WTC11 (cell line): ENCODE results near the gene CRKL. TPM values are rescaled to one million over a fixed set of nuclear protein-coding genes. Genes with fewer than 3 reads are reported as not detected.

Experiments
- ATAC-seq: fragments of 200-7000 bp; cut with Tn5 transposase; 2 replicates; pipeline ENCODE4 v1.10.0; 2021; ENCODE audit warnings: mild to moderate bottlenecking, moderate library complexity
- CTCF ChIA-PET: fragments of 300-600 bp; sonication (Branson Sonifier 250); formaldehyde crosslinking; loops from one replicate; lab custom pipeline; 2021; ENCODE audit warnings: antibody characterized with exemption; lab: Charles Lee
- POLR2A ChIA-PET: fragments of 350-600 bp; sonication (Branson Sonifier 250); formaldehyde crosslinking; loops from one replicate; lab custom pipeline; 2021; ENCODE audit warnings: antibody characterized with exemption; lab: Charles Lee
- DNase-seq: peaks from one replicate; pipeline ENCODE4 v3.0.0; 2021; ENCODE audit warnings: low spot score
- H3K27ac Mint-ChIP-seq: 2 replicates; pipeline ENCODE4 v1.8.0; 2021; ENCODE audit warnings: mixed read lengths
- H3K27me3 Mint-ChIP-seq: 2 replicates; pipeline ENCODE4 v1.8.0; 2021; ENCODE audit warnings: low read depth, mild to moderate bottlenecking, moderate library complexity, mixed read lengths
- H3K36me3 Mint-ChIP-seq: 2 replicates; pipeline ENCODE4 v1.8.0; 2021; ENCODE audit warnings: mixed read lengths
- H3K4me1 Mint-ChIP-seq: 2 replicates; pipeline ENCODE4 v1.8.0; 2022; ENCODE audit warnings: mixed read lengths
- H3K4me3 Mint-ChIP-seq: 2 replicates; pipeline ENCODE4 v1.8.0; 2021; ENCODE audit warnings: mild to moderate bottlenecking, moderate library complexity, mixed read lengths
- H3K9me3 Mint-ChIP-seq: 2 replicates; pipeline ENCODE4 v1.8.0; 2021; ENCODE audit warnings: mixed read lengths
- CREB1 ChIP-seq: sonication (generic); formaldehyde crosslinking; IDR thresholded peaks from 2 replicates; pipeline ENCODE4 v1.8.0; 2023; ENCODE audit warnings: mild to moderate bottlenecking, missing genetic modification reagents
- EMX1 ChIP-seq: fragments of 250-450 bp; sonication (Bioruptor Pico); IDR thresholded peaks from 2 replicates; pipeline ENCODE4 v1.8.0; 2021; ENCODE audit warnings: mild to moderate bottlenecking
- ETV6 ChIP-seq: sonication (generic); formaldehyde crosslinking; IDR thresholded peaks from 2 replicates; pipeline ENCODE4 v1.8.1; 2022; ENCODE audit warnings: mild to moderate bottlenecking, missing genetic modification reagents
- IRF2 ChIP-seq: sonication (generic); formaldehyde crosslinking; IDR thresholded peaks from 2 replicates; pipeline ENCODE4 v1.8.0; 2022; ENCODE audit warnings: low read depth, missing genetic modification reagents, borderline replicate concordance
- JUN ChIP-seq: sonication (generic); formaldehyde crosslinking; IDR thresholded peaks from 2 replicates; pipeline ENCODE4 v1.8.0; 2023; ENCODE audit warnings: mild to moderate bottlenecking, missing genetic modification reagents
- NFE2L1 ChIP-seq: sonication (generic); formaldehyde crosslinking; IDR thresholded peaks from 2 replicates; pipeline ENCODE4 v1.8.1; 2023; ENCODE audit warnings: missing genetic modification reagents
- NR2C2 ChIP-seq: sonication (generic); formaldehyde crosslinking; IDR thresholded peaks from 2 replicates; pipeline ENCODE4 v1.8.0; 2022; ENCODE audit warnings: mild to moderate bottlenecking, missing genetic modification reagents
- NR3C1 ChIP-seq: sonication (generic); formaldehyde crosslinking; conservative IDR thresholded peaks from 2 replicates; pipeline ENCODE4 v1.8.1; 2023; ENCODE audit warnings: low read depth, mild to moderate bottlenecking, missing genetic modification reagents
- PRRX2 ChIP-seq: fragments of 250-450 bp; sonication (Bioruptor Pico); IDR thresholded peaks from 2 replicates; pipeline ENCODE4 v1.8.0; 2021; ENCODE audit warnings: mild to moderate bottlenecking
- SMAD3 ChIP-seq: sonication (generic); formaldehyde crosslinking; IDR thresholded peaks from 2 replicates; pipeline ENCODE4 v1.8.0; 2022; ENCODE audit warnings: missing genetic modification reagents, mild to moderate bottlenecking, borderline replicate concordance
- SP1 ChIP-seq: sonication (generic); formaldehyde crosslinking; conservative IDR thresholded peaks from 2 replicates; pipeline ENCODE4 v1.8.1; 2022; ENCODE audit warnings: missing genetic modification reagents
- ZNF232 ChIP-seq: sonication (generic); formaldehyde crosslinking; IDR thresholded peaks from 2 replicates; pipeline ENCODE4 v1.8.0; 2022; ENCODE audit warnings: mild to moderate bottlenecking, missing genetic modification reagents
- ZNF416 ChIP-seq: fragments of 250-450 bp; sonication (Bioruptor Pico); IDR thresholded peaks from 2 replicates; pipeline ENCODE4 v1.9.0; 2021; ENCODE audit warnings: mild to moderate bottlenecking, inconsistent platforms
- total RNA-seq: library from RNA; stranded (reverse); gene quantifications from 3 replicates; pipeline ENCODE4 v1.2.3, GENCODE V29; 2021
- TF ChIP-seq, protein P1 (sequence below): sonication (generic); formaldehyde crosslinking; IDR thresholded peaks from 2 replicates; pipeline ENCODE4 v1.8.1; 2022; ENCODE audit warnings: low read depth, missing genetic modification reagents, borderline replicate concordance
- TF ChIP-seq, protein P2 (sequence below): sonication (generic); formaldehyde crosslinking; IDR thresholded peaks from 2 replicates; pipeline ENCODE4 v1.8.1; 2023; ENCODE audit warnings: mild to moderate bottlenecking, missing genetic modification reagents, borderline replicate concordance
- TF ChIP-seq, protein P3 (sequence below): fragments of 200-600 bp; IDR thresholded peaks from 2 replicates; pipeline ENCODE4 v1.8.0; 2022; ENCODE audit warnings: antibody characterized with exemption
- TF ChIP-seq, protein P4 (sequence below): sonication (generic); formaldehyde crosslinking; IDR thresholded peaks from 2 replicates; pipeline ENCODE4 v1.8.1; 2023; ENCODE audit warnings: mild to moderate bottlenecking, missing genetic modification reagents, moderate library complexity

CRKL gene
- total RNA-seq, 1 experiment from 2014 or later, result 114 TPM

DNA sequence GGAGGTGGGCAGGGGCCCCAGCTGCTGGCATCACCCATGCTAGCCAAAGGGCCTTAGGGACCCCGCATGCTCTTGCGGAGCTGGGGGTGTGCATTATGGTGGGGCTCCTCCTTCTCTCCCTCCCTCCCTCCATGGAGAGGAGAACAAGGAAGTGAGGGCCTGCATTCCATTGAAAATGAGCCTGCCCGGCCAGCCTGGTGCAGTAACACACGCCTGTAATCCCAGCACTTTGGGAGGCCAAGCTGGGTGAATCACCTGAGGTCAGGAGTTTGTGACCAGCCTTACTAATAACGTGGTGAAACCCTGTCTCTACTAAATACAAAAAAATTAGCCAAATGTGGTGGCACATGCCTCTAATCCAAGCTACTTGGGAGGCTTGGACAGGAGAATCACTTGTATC, 36.0 kb upstream of the CRKL start:
- ATAC-seq (no peak), DNase-seq (no peak)
- Mint-ChIP-seq H3K9me3 (no peaks in the 10 kb centered on the region), H3K27me3 (no peaks in the 10 kb centered on the region), H3K4me1 (peaks cover 3% of the 10 kb centered on the region; the same call in 1 of the 2 replicates), H3K4me3 (no peak overlapping the region), H3K27ac (no peak overlapping the region), H3K36me3 (peaks cover 9% of the 10 kb centered on the region)
- CTCF ChIA-PET, result interaction anchor here (1.7 kb wide), 1 partner anchor 77 kb away, joined by 7 read pairs; no protein-coding TSS in a partner anchor
- POLR2A ChIA-PET, result no interaction called here
- TF ChIP-seq, protein P1, sequence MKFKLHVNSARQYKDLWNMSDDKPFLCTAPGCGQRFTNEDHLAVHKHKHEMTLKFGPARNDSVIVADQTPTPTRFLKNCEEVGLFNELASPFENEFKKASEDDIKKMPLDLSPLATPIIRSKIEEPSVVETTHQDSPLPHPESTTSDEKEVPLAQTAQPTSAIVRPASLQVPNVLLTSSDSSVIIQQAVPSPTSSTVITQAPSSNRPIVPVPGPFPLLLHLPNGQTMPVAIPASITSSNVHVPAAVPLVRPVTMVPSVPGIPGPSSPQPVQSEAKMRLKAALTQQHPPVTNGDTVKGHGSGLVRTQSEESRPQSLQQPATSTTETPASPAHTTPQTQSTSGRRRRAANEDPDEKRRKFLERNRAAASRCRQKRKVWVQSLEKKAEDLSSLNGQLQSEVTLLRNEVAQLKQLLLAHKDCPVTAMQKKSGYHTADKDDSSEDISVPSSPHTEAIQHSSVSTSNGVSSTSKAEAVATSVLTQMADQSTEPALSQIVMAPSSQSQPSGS (CRISPR knock-in tag), result no peak
- no peak for TF ChIP-seq ZNF416 (CRISPR knock-in tag)
- TF ChIP-seq, protein P2, sequence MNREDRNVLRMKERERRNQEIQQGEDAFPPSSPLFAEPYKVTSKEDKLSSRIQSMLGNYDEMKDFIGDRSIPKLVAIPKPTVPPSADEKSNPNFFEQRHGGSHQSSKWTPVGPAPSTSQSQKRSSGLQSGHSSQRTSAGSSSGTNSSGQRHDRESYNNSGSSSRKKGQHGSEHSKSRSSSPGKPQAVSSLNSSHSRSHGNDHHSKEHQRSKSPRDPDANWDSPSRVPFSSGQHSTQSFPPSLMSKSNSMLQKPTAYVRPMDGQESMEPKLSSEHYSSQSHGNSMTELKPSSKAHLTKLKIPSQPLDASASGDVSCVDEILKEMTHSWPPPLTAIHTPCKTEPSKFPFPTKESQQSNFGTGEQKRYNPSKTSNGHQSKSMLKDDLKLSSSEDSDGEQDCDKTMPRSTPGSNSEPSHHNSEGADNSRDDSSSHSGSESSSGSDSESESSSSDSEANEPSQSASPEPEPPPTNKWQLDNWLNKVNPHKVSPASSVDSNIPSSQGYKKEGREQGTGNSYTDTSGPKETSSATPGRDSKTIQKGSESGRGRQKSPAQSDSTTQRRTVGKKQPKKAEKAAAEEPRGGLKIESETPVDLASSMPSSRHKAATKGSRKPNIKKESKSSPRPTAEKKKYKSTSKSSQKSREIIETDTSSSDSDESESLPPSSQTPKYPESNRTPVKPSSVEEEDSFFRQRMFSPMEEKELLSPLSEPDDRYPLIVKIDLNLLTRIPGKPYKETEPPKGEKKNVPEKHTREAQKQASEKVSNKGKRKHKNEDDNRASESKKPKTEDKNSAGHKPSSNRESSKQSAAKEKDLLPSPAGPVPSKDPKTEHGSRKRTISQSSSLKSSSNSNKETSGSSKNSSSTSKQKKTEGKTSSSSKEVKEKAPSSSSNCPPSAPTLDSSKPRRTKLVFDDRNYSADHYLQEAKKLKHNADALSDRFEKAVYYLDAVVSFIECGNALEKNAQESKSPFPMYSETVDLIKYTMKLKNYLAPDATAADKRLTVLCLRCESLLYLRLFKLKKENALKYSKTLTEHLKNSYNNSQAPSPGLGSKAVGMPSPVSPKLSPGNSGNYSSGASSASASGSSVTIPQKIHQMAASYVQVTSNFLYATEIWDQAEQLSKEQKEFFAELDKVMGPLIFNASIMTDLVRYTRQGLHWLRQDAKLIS, result no peak

DNA sequence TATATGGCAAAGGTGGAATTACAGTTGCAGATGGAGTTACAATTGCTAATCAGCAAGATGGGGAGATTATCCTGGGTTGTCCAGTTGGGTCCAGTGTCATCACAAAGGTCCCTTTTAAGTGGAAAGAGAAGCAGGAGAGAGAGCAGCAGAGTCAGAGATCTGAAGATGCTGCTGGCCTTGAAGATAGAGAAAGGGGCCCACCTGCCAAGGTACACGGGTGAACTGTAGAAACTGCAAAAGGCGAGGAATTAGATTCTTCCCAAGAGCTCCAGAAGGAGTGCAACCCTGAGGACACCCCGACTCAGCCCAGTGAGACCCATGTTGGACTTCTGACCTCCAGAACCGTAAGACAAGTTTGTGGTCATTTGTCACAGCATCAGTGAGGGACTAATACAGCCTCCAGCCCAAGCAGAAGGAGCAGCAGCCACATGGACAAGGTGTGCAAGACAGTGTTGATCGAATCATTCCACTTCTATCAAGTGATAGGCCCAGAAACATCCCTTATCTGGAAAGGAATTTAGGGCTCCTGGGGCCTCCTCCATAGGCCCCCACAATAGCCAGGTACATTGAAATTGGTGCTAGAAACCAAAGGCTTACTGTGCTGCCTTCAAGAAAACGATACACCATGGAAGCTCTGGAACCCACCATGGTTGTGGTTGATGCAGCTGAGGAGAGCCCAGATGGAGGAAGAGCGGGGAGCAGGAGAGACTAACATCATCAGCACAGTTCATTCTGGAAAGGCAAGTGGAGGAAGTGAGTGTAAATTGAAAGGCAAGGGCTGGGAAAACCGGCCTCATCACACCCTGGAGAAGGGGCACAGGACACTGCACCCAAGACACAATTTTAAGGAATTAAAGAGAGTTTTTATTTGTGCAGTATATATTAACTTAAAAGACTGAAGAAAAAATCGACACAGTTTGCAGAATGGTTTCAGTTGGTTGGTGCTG, 35.1 kb upstream of the CRKL start:
- peaks cover 9% of the 10 kb centered on the region for H3K36me3 Mint-ChIP-seq
- POLR2A ChIA-PET, result no interaction called here
- DNase-seq (no peak), ATAC-seq (no peak)
- peaks cover 3% of the 10 kb centered on the region; the same call in 1 of the 2 replicates for H3K4me1 Mint-ChIP-seq
- no peak overlapping the region for H3K27ac Mint-ChIP-seq
- TF ChIP-seq EMX1 (CRISPR knock-in tag) (no peak), SP1 (CRISPR knock-in tag) (no peak), CREB1 (CRISPR knock-in tag) (no peak), ETV6 (CRISPR knock-in tag) (no peak), ZNF416 (CRISPR knock-in tag) (no peak), NR2C2 (CRISPR knock-in tag) (no peak), PRRX2 (CRISPR knock-in tag) (no peak), NR3C1 (CRISPR knock-in tag) (no peak), JUN (CRISPR knock-in tag) (no peak), NFE2L1 (no peak), ZNF232 (no peak), SMAD3 (CRISPR knock-in tag) (no peak), IRF2 (CRISPR knock-in tag) (no peak)
- TF ChIP-seq, protein P3, sequence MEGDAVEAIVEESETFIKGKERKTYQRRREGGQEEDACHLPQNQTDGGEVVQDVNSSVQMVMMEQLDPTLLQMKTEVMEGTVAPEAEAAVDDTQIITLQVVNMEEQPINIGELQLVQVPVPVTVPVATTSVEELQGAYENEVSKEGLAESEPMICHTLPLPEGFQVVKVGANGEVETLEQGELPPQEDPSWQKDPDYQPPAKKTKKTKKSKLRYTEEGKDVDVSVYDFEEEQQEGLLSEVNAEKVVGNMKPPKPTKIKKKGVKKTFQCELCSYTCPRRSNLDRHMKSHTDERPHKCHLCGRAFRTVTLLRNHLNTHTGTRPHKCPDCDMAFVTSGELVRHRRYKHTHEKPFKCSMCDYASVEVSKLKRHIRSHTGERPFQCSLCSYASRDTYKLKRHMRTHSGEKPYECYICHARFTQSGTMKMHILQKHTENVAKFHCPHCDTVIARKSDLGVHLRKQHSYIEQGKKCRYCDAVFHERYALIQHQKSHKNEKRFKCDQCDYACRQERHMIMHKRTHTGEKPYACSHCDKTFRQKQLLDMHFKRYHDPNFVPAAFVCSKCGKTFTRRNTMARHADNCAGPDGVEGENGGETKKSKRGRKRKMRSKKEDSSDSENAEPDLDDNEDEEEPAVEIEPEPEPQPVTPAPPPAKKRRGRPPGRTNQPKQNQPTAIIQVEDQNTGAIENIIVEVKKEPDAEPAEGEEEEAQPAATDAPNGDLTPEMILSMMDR, result no peak
- TF ChIP-seq, protein P4, sequence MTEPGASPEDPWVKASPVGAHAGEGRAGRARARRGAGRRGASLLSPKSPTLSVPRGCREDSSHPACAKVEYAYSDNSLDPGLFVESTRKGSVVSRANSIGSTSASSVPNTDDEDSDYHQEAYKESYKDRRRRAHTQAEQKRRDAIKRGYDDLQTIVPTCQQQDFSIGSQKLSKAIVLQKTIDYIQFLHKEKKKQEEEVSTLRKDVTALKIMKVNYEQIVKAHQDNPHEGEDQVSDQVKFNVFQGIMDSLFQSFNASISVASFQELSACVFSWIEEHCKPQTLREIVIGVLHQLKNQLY, result no peak
- CTCF ChIA-PET, result interaction anchor here (1.7 kb wide), 1 partner anchor 78 kb away, joined by 7 read pairs; no protein-coding TSS in a partner anchor
- H3K4me3 Mint-ChIP-seq, result no peak overlapping the region
- H3K9me3 Mint-ChIP-seq, result no peaks in the 10 kb centered on the region
- H3K27me3 Mint-ChIP-seq, result no peaks in the 10 kb centered on the region
